ENCODE measurements around the gene LRP1-AS. TPM values are rescaled to one million over a fixed set of nuclear protein-coding genes. Genes with fewer than 3 reads are reported as not detected.

LRP1-AS gene
- total and polyA plus RNA-seq, 4 donors, result not detected

DNA sequence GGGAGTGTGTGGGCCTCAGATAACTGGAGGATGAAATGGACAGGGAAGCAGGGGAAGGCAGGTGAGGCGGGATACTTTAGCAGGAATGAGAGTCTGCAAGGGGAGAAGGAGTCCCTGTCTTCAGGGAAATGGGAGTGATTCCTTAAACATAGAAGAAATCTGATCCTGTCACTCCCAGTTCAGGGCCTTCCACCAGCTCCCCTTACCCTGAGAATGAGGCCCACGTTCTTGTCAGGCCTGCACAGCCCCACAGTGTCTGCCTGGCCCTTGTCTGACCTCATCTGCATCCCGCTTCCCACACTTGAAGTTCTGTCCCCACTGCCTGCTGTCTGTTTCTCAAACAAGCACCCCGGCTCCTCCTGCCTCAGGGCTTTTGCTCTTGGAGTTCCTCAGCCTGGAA, 12.6 kb upstream of the LRP1-AS start:
- no peaks in the 10 kb centered on the region for H3K27me3 ChIP-seq (ENCODE audit: control insufficient read depth in 3 of 3, insufficient read depth in 3 of 3, low read length in 2 of 3)
- ATAC-seq (ENCODE audit: insufficient read depth, low FRiP score) (no peak), DNase-seq (no peak)
- no peak overlapping the region for H3K4me3 ChIP-seq
- H3K27ac ChIP-seq (ENCODE audit: low read depth in 1 of 2, low read length in 1 of 2), result no peak overlapping the region
- H3K9me3 ChIP-seq (ENCODE audit: control insufficient read depth in 4 of 4, insufficient read depth in 3 of 4, low read length in 3 of 4), result peaks cover 0 to 2% (median 0%) of the 10 kb centered on the region in 4 donors
- H3K36me3 ChIP-seq (ENCODE audit: control insufficient read depth in 4 of 4, insufficient read depth in 4 of 4, low read length in 4 of 4), result peaks cover 3 to 69% (median 52%) of the 10 kb centered on the region in 4 donors
- peaks cover 0 to 6% (median 3%) of the 10 kb centered on the region in 5 donors for H3K4me1 ChIP-seq (ENCODE audit: control insufficient read depth in 5 of 5, insufficient read depth in 5 of 5, low read length in 5 of 5)
- TF ChIP-seq, protein P1, sequence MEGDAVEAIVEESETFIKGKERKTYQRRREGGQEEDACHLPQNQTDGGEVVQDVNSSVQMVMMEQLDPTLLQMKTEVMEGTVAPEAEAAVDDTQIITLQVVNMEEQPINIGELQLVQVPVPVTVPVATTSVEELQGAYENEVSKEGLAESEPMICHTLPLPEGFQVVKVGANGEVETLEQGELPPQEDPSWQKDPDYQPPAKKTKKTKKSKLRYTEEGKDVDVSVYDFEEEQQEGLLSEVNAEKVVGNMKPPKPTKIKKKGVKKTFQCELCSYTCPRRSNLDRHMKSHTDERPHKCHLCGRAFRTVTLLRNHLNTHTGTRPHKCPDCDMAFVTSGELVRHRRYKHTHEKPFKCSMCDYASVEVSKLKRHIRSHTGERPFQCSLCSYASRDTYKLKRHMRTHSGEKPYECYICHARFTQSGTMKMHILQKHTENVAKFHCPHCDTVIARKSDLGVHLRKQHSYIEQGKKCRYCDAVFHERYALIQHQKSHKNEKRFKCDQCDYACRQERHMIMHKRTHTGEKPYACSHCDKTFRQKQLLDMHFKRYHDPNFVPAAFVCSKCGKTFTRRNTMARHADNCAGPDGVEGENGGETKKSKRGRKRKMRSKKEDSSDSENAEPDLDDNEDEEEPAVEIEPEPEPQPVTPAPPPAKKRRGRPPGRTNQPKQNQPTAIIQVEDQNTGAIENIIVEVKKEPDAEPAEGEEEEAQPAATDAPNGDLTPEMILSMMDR (IDR thresholded peaks at IDR 0.05; ENCODE audit: control extremely low read depth, extremely low read depth), result no peak
- 86 to 97% methylated on average over 4 of the region's 4 CpGs for WGBS, 2 donors
- no peak overlapping the region for H3K9ac ChIP-seq (ENCODE audit: insufficient read depth in 1 of 2, low read length in 2 of 2)

GRCh38 chr12:57159311-57159710, 11.9 kb upstream of the LRP1-AS start:
- H3K4me1 ChIP-seq (ENCODE audit: control insufficient read depth in 5 of 5, insufficient read depth in 5 of 5, low read length in 5 of 5), result peaks cover 0 to 6% (median 3%) of the 10 kb centered on the region in 5 donors
- TF ChIP-seq, protein P1 (IDR thresholded peaks at IDR 0.05; ENCODE audit: control extremely low read depth, extremely low read depth), result no peak
- ATAC-seq (ENCODE audit: insufficient read depth, low FRiP score) (no peak), DNase-seq (no peak)
- H3K9ac ChIP-seq (ENCODE audit: insufficient read depth in 1 of 2, low read length in 2 of 2), result no peak overlapping the region
- H3K36me3 ChIP-seq (ENCODE audit: control insufficient read depth in 4 of 4, insufficient read depth in 4 of 4, low read length in 4 of 4), result peaks cover 3 to 72% (median 55%) of the 10 kb centered on the region in 4 donors
- H3K27me3 ChIP-seq (ENCODE audit: control insufficient read depth in 3 of 3, insufficient read depth in 3 of 3, low read length in 2 of 3), result no peaks in the 10 kb centered on the region
- peaks cover 0 to 2% (median 0%) of the 10 kb centered on the region in 4 donors for H3K9me3 ChIP-seq (ENCODE audit: control insufficient read depth in 4 of 4, insufficient read depth in 3 of 4, low read length in 3 of 4)
- 68 to 83% methylated on average over 4 of the region's 4 CpGs for WGBS, 2 donors
- no peak overlapping the region for H3K4me3 ChIP-seq
- H3K27ac ChIP-seq (ENCODE audit: low read depth in 1 of 2, low read length in 1 of 2), result no peak overlapping the region

GRCh38 chr12:57158665-57159064, 11.2 kb upstream of the LRP1-AS start:
- TF ChIP-seq, protein P1 (IDR thresholded peaks at IDR 0.05; ENCODE audit: control extremely low read depth, extremely low read depth), result no peak
- WGBS, 2 donors, result 74 to 87% methylated on average over 4 of the region's 4 CpGs
- Histone ChIP-seq H3K9me3 (ENCODE audit: control insufficient read depth in 4 of 4, insufficient read depth in 3 of 4, low read length in 3 of 4) (peaks cover 0 to 2% (median 0%) of the 10 kb centered on the region in 4 donors), H3K36me3 (ENCODE audit: control insufficient read depth in 4 of 4, insufficient read depth in 4 of 4, low read length in 4 of 4) (peaks cover 3 to 77% (median 59%) of the 10 kb centered on the region in 4 donors), H3K27ac (ENCODE audit: low read depth in 1 of 2, low read length in 1 of 2) (no peak overlapping the region), H3K4me1 (ENCODE audit: control insufficient read depth in 5 of 5, insufficient read depth in 5 of 5, low read length in 5 of 5) (peaks cover 0 to 6% (median 3%) of the 10 kb centered on the region in 5 donors), H3K27me3 (ENCODE audit: control insufficient read depth in 3 of 3, insufficient read depth in 3 of 3, low read length in 2 of 3) (no peaks in the 10 kb centered on the region), H3K4me3 (no peak overlapping the region), H3K9ac (ENCODE audit: insufficient read depth in 1 of 2, low read length in 2 of 2) (no peak overlapping the region)
- ATAC-seq (ENCODE audit: insufficient read depth, low FRiP score) (no peak), DNase-seq (no peak)

DNA sequence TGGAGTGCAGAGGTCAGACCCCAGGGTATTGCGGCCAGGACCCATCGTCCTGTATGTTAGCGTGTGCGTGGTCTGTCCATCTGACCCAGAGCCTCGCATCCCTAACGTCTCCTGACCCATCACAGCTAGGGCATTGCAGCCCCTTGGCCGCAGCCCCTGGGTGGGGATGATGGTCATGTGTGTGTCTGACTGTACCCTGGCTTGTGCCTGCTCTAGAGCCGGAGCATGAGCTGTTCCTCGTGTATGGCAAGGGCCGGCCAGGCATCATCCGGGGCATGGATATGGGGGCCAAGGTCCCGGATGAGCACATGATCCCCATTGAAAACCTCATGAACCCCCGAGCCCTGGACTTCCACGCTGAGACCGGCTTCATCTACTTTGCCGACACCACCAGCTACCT, 10.8 kb upstream of the LRP1-AS start:
- no peak overlapping the region for H3K9ac ChIP-seq (ENCODE audit: insufficient read depth in 1 of 2, low read length in 2 of 2)
- H3K27ac ChIP-seq (ENCODE audit: low read depth in 1 of 2, low read length in 1 of 2), result peak overlapping the region in 1 of 2 donors; percentile 1
- 86 to 87% methylated on average over 16 of the region's 16 CpGs for WGBS, 2 donors
- peaks cover 0 to 2% (median 0%) of the 10 kb centered on the region in 4 donors for H3K9me3 ChIP-seq (ENCODE audit: control insufficient read depth in 4 of 4, insufficient read depth in 3 of 4, low read length in 3 of 4)
- peaks cover 0 to 6% (median 3%) of the 10 kb centered on the region in 5 donors for H3K4me1 ChIP-seq (ENCODE audit: control insufficient read depth in 5 of 5, insufficient read depth in 5 of 5, low read length in 5 of 5)
- H3K36me3 ChIP-seq (ENCODE audit: control insufficient read depth in 4 of 4, insufficient read depth in 4 of 4, low read length in 4 of 4), result peaks cover 3 to 78% (median 59%) of the 10 kb centered on the region in 4 donors
- no peaks in the 10 kb centered on the region for H3K27me3 ChIP-seq (ENCODE audit: control insufficient read depth in 3 of 3, insufficient read depth in 3 of 3, low read length in 2 of 3)
- H3K4me3 ChIP-seq, result no peak overlapping the region
- ATAC-seq (ENCODE audit: insufficient read depth, low FRiP score) (no peak), DNase-seq (no peak)
- TF ChIP-seq, protein P1 (IDR thresholded peaks at IDR 0.05; ENCODE audit: control extremely low read depth, extremely low read depth), result no peak
